ENCODE data around the gene MIB2. TPM values are rescaled to one million over a fixed set of nuclear protein-coding genes. Genes with fewer than 3 reads are reported as not detected.

MIB2 gene
- total RNA-seq, 2 donors from 2014 or later, result 36.7 to 49.8 TPM

GRCh38 chr1:1621173-1622009 is 6.1 kb downstream of the MIB2 start:
- ATAC-seq (no peak), DNase-seq (ENCODE audit: low spot score in 2 of 2) (no peak)
- H3K36me3 Mint-ChIP-seq, result no peaks in the 10 kb centered on the region
- no peak overlapping the region for H3K27ac Mint-ChIP-seq
- H3K9me3 Mint-ChIP-seq, result no peaks in the 10 kb centered on the region

- no peaks in the 10 kb centered on the region for H3K9me3 Mint-ChIP-seq
- no peaks in the 10 kb centered on the region for H3K36me3 Mint-ChIP-seq
- H3K27ac Mint-ChIP-seq, result no peak overlapping the region
- DNase-seq (ENCODE audit: low spot score in 2 of 2) (no peak), ATAC-seq (peak in 1 of 2 donors; percentile 8)
Observed at GRCh38 chr1:1622010-1622787, 6.9 kb downstream of the MIB2 start.

DNA sequence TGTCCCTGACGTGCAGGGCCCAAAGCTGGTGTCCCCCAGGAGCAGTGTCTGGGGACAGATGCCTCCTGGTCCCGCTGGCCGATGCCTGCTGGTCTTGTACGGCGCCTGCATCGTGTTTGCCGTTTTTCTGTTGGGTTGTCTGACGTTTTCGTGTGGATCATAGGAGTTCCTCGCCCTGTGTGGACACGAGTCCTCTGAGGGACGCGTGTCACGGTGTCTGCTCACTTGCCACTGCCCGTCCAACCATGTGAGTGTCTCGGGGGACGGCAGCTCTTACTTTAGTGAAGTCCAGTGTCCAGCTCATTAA is 7.4 kb downstream of the MIB2 start:
- ATAC-seq (no peak), DNase-seq (ENCODE audit: low spot score in 2 of 2) (no peak)
- no peaks in the 10 kb centered on the region for H3K9me3 Mint-ChIP-seq
- H3K27ac Mint-ChIP-seq, result no peak overlapping the region
- no peaks in the 10 kb centered on the region for H3K36me3 Mint-ChIP-seq

DNA sequence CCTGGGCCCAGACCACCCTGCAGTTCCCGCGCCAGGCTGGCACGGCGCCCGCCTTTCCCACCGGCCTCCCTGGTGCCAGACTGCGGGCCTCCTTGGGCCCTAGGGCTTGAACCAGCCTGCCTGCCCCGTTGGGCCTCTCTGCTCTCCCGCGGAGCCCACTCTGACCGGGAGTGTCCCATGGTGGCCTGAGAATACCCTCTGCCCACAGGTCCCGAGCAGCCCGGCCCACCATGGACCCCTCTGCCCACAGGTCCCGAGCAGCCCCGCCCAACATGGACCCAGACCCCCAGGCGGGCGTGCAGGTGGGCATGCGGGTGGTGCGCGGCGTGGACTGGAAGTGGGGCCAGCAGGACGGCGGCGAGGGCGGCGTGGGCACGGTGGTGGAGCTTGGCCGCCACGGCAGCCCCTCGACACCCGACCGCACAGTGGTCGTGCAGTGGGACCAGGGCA is 7.9 kb downstream of the MIB2 start:
- no peak overlapping the region for H3K27ac Mint-ChIP-seq
- ATAC-seq, result no peak
- no peaks in the 10 kb centered on the region for H3K9me3 Mint-ChIP-seq
- DNase-seq (ENCODE audit: low spot score in 2 of 2), result no peak
- no peaks in the 10 kb centered on the region for H3K36me3 Mint-ChIP-seq

GRCh38 chr1:1623631-1624442 is 8.5 kb downstream of the MIB2 start:
- H3K9me3 Mint-ChIP-seq, result no peaks in the 10 kb centered on the region
- peak in 1 of 2 donors; percentile 53 for DNase-seq (ENCODE audit: low spot score in 2 of 2)
- no peak for ATAC-seq

DNA sequence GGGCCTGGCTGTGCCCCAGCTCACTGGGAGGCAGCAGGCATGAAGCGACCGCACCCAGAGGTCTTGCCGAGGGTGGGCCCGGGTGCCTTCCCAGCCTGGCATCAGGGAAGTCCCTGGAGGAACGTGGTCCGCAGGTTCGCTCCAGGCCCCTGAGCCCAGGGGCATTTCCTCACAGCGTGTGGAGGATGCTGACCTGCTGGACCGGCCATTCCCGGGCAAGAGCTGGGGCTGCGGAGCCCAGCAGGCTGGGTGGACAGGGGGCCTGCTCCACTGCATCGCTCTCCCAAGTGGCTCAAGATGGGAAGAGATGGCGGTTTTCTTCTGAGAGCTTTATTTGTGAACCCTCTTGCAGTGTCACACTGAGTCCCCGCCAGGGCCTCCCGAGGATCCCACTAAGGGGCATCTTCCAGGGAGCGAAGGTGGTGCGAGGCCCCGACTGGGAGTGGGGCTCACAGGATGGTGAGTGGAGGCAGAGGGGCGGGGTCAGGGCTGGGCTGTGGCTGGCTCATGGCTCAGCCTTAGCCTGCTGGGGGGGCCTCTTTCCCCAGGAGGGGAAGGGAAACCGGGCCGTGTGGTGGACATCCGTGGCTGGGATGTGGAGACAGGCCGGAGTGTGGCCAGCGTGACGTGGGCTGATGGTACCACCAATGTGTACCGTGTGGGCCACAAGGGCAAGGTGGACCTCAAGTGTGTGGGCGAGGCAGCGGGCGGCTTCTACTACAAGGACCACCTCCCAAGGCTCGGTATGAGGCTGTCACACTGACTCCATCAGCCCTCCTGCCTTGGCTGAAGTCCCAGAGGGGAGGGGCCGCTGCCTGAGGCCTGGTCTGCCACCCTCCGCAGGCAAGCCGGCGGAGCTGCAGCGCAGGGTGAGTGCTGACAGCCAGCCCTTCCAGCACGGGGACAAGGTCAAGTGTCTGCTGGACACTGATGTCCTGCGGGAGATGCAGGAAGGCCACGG is 9.4 kb downstream of the MIB2 start:
- H3K27ac Mint-ChIP-seq, result no peak overlapping the region
- ATAC-seq (no peak), DNase-seq (ENCODE audit: low spot score in 2 of 2) (no peak)
- H3K36me3 Mint-ChIP-seq, result no peaks in the 10 kb centered on the region
- H3K9me3 Mint-ChIP-seq, result no peaks in the 10 kb centered on the region

More at GRCh38 chr1:1623631-1624442, 8.5 kb downstream of the MIB2 start:
- H3K27ac Mint-ChIP-seq, result no peak overlapping the region
- H3K36me3 Mint-ChIP-seq, result no peaks in the 10 kb centered on the region

DNA sequence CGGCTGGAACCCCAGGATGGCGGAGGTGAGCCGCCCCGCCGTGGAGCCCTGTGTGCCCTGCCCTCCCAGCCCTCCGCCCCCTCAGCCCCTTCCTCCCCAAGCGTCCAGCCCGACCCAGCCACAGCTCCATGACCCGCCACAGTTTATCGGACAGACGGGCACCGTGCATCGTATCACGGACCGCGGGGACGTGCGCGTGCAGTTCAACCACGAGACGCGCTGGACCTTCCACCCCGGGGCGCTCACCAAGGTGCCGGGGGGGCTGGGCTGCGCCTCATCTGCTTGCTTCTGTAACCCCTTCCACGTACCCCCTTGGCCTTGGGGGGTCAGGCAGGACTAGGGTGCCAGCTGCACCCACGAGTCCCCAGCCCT is 10.1 kb downstream of the MIB2 start:
- DNase-seq (ENCODE audit: low spot score in 2 of 2) (no peak), ATAC-seq (no peak)
- peaks cover 0 to 4% of the 10 kb centered on the region in 2 donors for H3K36me3 Mint-ChIP-seq
- no peak overlapping the region for H3K27ac Mint-ChIP-seq
- H3K9me3 Mint-ChIP-seq, result no peaks in the 10 kb centered on the region

GRCh38 chr1:1625824-1626206 is 10.5 kb downstream of the MIB2 start:
- H3K27ac Mint-ChIP-seq, result no peak overlapping the region
- H3K36me3 Mint-ChIP-seq, result peaks cover 0 to 5% of the 10 kb centered on the region in 2 donors
- ATAC-seq (no peak), DNase-seq (ENCODE audit: low spot score in 2 of 2) (no peak)
- no peaks in the 10 kb centered on the region for H3K9me3 Mint-ChIP-seq

DNA sequence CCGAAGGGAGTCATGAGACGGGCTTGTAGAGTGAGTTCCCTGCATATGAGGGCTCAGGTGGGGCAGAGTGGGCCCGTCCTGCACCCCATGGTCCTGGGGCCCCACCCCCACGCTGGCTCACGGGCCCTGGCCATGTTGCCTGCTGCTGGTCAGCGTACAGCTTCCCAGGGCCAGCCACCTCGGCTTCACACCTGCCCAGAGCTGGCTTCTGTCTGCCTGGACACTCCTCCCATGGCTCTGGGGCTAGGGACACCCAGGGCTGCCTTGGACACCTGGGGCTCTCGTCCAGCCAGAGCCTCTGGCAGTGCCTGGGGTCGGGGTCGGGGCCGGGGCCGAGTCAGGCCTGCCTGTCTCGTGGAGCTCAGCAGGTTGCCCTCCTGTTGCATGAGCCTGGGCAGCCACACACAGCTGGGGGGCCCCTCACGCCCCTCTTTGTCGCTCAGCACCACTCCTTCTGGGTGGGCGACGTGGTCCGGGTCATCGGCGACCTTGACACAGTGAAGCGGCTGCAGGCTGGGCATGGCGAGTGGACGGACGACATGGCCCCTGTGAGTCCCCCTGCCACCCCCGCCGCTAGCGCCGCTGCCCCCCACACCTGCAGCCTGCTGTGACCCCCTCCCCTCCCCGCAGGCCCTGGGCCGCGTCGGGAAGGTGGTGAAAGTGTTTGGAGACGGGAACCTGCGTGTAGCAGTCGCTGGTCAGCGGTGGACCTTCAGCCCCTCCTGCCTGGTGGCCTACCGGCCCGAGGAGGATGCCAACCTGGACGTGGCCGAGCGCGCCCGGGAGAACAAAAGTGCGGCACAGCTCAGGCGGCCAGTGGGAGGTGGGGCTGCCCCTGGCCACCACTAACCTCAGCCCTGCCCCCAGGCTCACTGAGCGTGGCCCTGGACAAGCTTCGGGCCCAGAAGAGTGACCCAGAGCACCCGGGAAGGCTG is 11.2 kb downstream of the MIB2 start:
- H3K36me3 Mint-ChIP-seq, result peaks cover 0 to 5% of the 10 kb centered on the region in 2 donors
- ATAC-seq, result no peak

GRCh38 chr1:1627261-1627828 is 12.0 kb downstream of the MIB2 start:
- DNase-seq (ENCODE audit: low spot score in 2 of 2), result no peak
- ATAC-seq, result no peak

More for the DNA sequence above, 11.2 kb downstream of the MIB2 start:
- Mint-ChIP-seq H3K9me3 (no peaks in the 10 kb centered on the region), H3K27ac (no peak overlapping the region)
- no peak for DNase-seq (ENCODE audit: low spot score in 2 of 2)

DNA sequence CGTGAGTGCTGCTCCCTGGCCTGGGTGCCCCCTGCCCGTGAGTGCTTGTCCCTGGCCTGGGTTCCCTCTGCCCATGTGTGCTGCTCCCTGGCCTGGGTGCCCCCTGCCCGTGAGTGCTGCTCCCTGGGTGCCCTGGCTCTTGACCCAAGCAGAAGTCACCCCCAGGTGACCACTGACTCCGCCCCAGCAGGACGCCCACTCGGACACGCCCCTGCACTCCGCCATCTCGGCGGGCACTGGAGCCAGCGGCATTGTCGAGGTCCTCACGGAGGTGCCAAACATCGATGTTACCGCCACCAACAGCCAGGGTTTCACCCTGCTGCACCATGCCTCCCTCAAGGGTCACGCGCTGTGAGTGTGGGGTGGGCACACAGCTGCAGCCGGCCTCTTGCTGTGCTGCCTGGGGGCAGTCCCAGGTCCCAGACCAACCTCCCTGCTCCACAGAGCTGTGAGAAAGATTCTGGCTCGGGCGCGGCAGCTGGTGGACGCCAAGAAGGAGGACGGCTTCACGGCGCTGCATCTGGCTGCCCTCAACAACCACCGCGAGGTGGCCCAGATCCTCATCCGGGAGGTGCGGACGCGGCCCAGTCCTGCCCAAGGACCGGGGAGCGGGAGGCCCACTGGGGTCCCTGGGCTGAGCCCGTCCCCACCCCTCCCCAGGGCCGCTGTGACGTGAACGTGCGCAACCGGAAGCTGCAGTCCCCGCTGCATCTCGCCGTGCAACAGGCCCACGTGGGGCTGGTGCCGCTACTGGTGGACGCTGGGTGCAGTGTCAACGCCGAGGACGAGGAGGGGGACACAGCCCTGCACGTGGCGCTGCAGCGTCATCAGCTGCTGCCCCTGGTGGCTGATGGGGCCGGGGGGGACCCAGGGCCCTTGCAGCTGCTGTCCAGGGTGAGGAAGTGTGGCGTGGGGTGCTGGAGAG is 12.8 kb downstream of the MIB2 start:
- Mint-ChIP-seq H3K27ac (no peak overlapping the region), H3K9me3 (no peaks in the 10 kb centered on the region), H3K36me3 (peaks cover 0 to 5% of the 10 kb centered on the region in 2 donors)
- ATAC-seq, result no peak
- DNase-seq (ENCODE audit: low spot score in 2 of 2), result no peak

More at GRCh38 chr1:1627261-1627828, 12.0 kb downstream of the MIB2 start:
- Mint-ChIP-seq H3K9me3 (no peaks in the 10 kb centered on the region), H3K36me3 (peaks cover 0 to 5% of the 10 kb centered on the region in 2 donors), H3K27ac (no peak overlapping the region)

GRCh38 chr1:1628754-1629429 is 13.6 kb downstream of the MIB2 start:
- ATAC-seq (peak; percentile 7 to 28), DNase-seq (ENCODE audit: low spot score in 2 of 2) (no peak)
- Mint-ChIP-seq H3K9me3 (no peaks in the 10 kb centered on the region), H3K36me3 (peaks cover 0 to 5% of the 10 kb centered on the region in 2 donors), H3K27ac (no peak overlapping the region)

- peaks cover 0 to 5% of the 10 kb centered on the region in 2 donors for H3K36me3 Mint-ChIP-seq
- ATAC-seq (peak; percentile 43 to 61), DNase-seq (ENCODE audit: low spot score in 2 of 2) (no peak)
- no peaks in the 10 kb centered on the region for H3K9me3 Mint-ChIP-seq
- H3K27ac Mint-ChIP-seq, result peak overlapping the region; percentile 77 to 83
Observed at GRCh38 chr1:1629430-1630190, 14.3 kb downstream of the MIB2 start.

All from activated naive CD4-positive, alpha-beta T cell treated with anti-CD3 and anti-CD28 coated beads, Interleukin-2, amount 50 U/mL, for 72 hours (primary cell).